ENCODE data around the gene GNAT2.

- no peak for TF ChIP-seq CTCF (IDR thresholded peaks at IDR 0.05)
- TF ChIP-seq POLR2AphosphoS5 (IDR thresholded peaks at IDR 0.05), result no peak
These were observed 6.5 kb upstream of the GNAT2 start for GRCh38 chr1:109625601-109626560.
